MCF 10A (cell line): Measurements from ENCODE around the gene NR1H2. TPM values are rescaled to one million over a fixed set of nuclear protein-coding genes. Genes with fewer than 3 reads are reported as not detected.
A peak's percentile ranks its signal among the peaks of the same experiment; 100 is the strongest.

Source experiments
- BruUV-seq: library from RNA; stranded (reverse); fragments of 400-500 nt; replicated peaks from 2 replicates; lab custom pipeline; 2021; lab: Mats Ljungman, UMichigan
- CTCF ChIA-PET: fragments of 300-600 bp; sonication (Branson Sonifier 250); formaldehyde crosslinking; extraction: SDS; loops from one replicate; lab custom pipeline; 2021; ENCODE audit warnings: antibody characterized with exemption, inconsistent platforms; lab: Yijun Ruan, JAX
- POLR2A ChIA-PET: fragments of 300-600, 350-650 bp; sonication (Branson Sonifier 250); formaldehyde crosslinking; extraction: SDS; loops from one replicate; lab custom pipeline; 2020; ENCODE audit warnings: antibody characterized with exemption, inconsistent platforms; lab: Yijun Ruan, JAX
- DNase-seq: peaks from one replicate; pipeline ENCODE4 v3.0.0-alpha.2; 2018; ENCODE audit not compliant: unreplicated experiment
- H3K27ac Mint-ChIP-seq: one replicate; pipeline ENCODE4 v1.8.0; 2022; ENCODE audit warnings: mild to moderate bottlenecking, low read depth, mixed read lengths; ENCODE audit not compliant: unreplicated experiment
- H3K27me3 Mint-ChIP-seq: one replicate; pipeline ENCODE4 v1.8.0; 2022; ENCODE audit warnings: mixed read lengths; ENCODE audit not compliant: insufficient read depth, unreplicated experiment
- H3K36me3 Mint-ChIP-seq: one replicate; pipeline ENCODE4 v1.8.0; 2022; ENCODE audit warnings: mild to moderate bottlenecking, moderate library complexity, mixed read lengths; ENCODE audit not compliant: insufficient read depth, unreplicated experiment
- H3K4me1 Mint-ChIP-seq: one replicate; pipeline ENCODE4 v1.8.0; 2022; ENCODE audit warnings: mixed read lengths; ENCODE audit not compliant: insufficient read depth, unreplicated experiment
- H3K4me3 Mint-ChIP-seq: one replicate; pipeline ENCODE4 v1.8.0; 2022; ENCODE audit warnings: mild to moderate bottlenecking, moderate library complexity, mixed read lengths; ENCODE audit not compliant: unreplicated experiment
- H3K9me3 Mint-ChIP-seq: one replicate; pipeline ENCODE4 v1.8.0; 2022; ENCODE audit warnings: mixed read lengths; ENCODE audit not compliant: unreplicated experiment
- intact Hi-C: fragments of 100-400 bp; cut with micrococcal nuclease; formaldehyde crosslinking; loops from 2 replicates; pipeline ENCODE4 v1.14.1; 2022
- total RNA-seq: library from RNA; stranded (reverse); gene quantifications from 2 replicates; pipeline ENCODE4 v1.2.3, GENCODE V29; 2022
- TF ChIP-seq, protein P1 (sequence below): fragments of 200-600 bp; IDR thresholded peaks from one replicate; pipeline ENCODE4 v1.8.0; 2022; ENCODE audit warnings: antibody characterized with exemption, mild to moderate bottlenecking; ENCODE audit not compliant: unreplicated experiment

The NR1H2 gene
- total RNA-seq, 1 experiment from 2014 or later = 62.0 TPM

DNA sequence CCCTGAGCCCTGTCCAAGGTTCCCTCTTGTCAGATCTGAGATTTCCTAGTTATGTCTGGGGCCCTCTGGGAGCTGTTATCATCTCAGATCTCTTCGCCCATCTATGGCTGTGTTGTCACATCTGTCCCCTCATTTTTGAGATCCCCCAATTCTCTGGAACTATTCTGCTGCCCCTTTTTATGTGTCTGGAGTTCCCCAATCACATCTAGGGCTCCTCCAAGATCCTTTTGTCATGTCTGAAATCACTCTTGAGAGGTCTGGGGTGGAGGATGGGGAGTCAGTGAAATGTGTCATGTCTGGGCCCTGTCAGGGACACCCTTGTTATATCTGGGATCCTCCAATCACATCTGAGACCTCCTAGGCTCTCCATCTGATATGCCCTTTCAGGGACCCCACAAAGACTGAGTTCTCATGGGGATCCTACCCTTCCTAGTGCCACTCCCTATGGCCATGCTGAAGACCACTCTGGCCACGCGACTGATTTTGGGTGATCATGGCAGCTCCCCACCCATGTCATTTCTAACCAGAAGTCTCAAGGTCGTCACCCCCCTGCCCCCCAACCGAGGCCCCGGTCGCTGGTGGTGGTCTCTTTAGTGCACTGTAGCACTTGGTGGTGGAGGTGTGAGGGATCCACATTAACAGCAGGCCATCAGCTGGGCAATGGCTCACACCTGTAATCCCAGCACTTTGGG lies 52.7 kb downstream of the NR1H2 start:
- Mint-ChIP-seq H3K9me3 (no peaks in the 10 kb centered on the region), H3K27me3 (no peaks in the 10 kb centered on the region), H3K4me1 (peaks cover 11% of the 10 kb centered on the region), H3K36me3 (no peaks in the 10 kb centered on the region), H3K27ac (no peak overlapping the region), H3K4me3 (no peak overlapping the region)
- POLR2A ChIA-PET = no interaction called here
- TF ChIP-seq, protein P1, sequence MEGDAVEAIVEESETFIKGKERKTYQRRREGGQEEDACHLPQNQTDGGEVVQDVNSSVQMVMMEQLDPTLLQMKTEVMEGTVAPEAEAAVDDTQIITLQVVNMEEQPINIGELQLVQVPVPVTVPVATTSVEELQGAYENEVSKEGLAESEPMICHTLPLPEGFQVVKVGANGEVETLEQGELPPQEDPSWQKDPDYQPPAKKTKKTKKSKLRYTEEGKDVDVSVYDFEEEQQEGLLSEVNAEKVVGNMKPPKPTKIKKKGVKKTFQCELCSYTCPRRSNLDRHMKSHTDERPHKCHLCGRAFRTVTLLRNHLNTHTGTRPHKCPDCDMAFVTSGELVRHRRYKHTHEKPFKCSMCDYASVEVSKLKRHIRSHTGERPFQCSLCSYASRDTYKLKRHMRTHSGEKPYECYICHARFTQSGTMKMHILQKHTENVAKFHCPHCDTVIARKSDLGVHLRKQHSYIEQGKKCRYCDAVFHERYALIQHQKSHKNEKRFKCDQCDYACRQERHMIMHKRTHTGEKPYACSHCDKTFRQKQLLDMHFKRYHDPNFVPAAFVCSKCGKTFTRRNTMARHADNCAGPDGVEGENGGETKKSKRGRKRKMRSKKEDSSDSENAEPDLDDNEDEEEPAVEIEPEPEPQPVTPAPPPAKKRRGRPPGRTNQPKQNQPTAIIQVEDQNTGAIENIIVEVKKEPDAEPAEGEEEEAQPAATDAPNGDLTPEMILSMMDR = no peak
- BruUV-seq = no TSS peak
- no peak for DNase-seq
- intact Hi-C loops = no loop called here
- CTCF ChIA-PET = interaction anchor here (0.6 to 1.0 kb wide), 2 partner anchors 15 to 59 kb away, joined by 3 read pairs; no protein-coding TSS in a partner anchor

DNA sequence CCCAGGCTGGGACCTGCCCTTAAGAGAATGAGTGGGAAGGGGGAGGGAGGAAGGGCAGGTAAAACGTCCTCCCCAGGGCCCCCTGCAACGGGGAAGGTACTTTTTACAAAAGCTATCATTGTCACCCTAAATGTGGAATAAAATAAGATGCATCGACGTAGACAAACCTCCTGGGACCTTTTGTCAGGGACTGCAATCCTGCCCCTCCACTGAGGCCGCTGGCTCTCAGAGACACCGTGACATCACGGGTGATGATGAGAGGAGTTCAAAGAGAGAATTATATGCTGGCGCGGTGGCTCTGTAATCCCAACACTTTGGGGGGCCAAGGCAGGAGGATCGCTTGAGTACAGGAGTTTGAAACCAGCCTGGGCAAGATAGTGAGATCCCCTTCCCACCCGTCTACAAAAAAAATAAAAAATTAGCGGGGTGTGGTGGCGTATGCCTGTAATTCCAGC lies 54.7 kb downstream of the NR1H2 start:
- H3K4me3 Mint-ChIP-seq = peak overlapping the region; percentile 75
- no peaks in the 10 kb centered on the region for H3K36me3 Mint-ChIP-seq
- H3K4me1 Mint-ChIP-seq = peaks cover 11% of the 10 kb centered on the region
- no TSS peak for BruUV-seq
- no peak for DNase-seq
- H3K27me3 Mint-ChIP-seq = peaks cover 3% of the 10 kb centered on the region
- ChIA-PET POLR2A (interaction anchor here (0.6 to 0.9 kb wide), 3 partner anchors 22 to 45 kb away, joined by 3 to 4 read pairs (median 3); no protein-coding TSS in a partner anchor), CTCF (interaction anchor here (1.4 kb wide), 1 partner anchor 29 kb away, joined by 4 read pairs; no protein-coding TSS in a partner anchor)
- no peaks in the 10 kb centered on the region for H3K9me3 Mint-ChIP-seq
- no peak overlapping the region for H3K27ac Mint-ChIP-seq
- intact Hi-C loops = no loop called here
- TF ChIP-seq, protein P1 = no peak

DNA sequence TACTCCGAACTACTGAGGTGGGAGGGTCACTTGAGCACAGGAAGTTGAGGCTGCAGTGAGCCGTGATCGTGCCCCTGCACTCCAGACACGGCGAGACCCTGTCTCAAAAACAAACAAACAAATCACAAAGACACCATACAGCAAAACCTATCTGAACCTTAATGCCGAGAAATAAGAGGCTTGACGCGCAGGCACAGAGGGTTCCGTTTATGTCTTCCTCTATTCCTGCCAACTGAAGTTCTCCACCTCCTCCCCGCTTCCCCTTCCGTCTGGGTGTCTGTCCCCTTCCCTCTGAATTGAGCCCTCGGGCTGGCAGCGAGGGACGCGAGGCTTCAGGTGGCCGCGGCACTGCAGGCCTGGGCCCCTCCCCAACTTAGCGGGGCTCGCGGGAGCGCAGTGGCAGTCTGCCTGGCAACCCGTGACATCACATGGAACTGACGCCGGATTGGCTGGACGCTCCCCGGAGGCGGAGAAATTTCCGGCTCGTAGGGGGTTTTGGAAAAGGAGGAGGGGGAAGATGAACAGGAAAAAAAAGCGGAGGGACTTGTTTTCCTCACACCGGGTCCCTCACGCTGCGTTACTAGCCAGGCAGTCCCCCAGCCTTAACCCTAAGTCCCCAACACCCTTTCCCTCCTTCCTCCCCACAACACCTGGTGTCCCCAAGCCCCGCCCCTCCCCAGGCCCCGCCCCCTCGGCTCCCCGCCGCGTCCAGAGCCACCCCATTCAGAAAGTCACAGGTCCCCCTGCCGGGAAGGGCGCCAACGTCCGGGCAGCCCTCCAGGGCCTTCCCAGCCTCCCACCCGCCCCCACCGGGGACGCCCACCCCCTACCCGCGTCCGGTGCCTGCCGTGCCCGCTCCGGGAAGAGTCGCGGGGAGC lies 55.3 kb downstream of the NR1H2 start:
- Mint-ChIP-seq H3K4me3 (peak overlapping the region; percentile 75), H3K27me3 (peaks cover 9% of the 10 kb centered on the region), H3K36me3 (no peaks in the 10 kb centered on the region), H3K9me3 (no peaks in the 10 kb centered on the region), H3K4me1 (peaks cover 11% of the 10 kb centered on the region), H3K27ac (no peak overlapping the region)
- CTCF ChIA-PET = interaction anchor here (0.6 kb wide), 1 partner anchor 89 kb away, joined by 3 read pairs; no protein-coding TSS in a partner anchor
- intact Hi-C loops = no loop called here
- TF ChIP-seq, protein P1 = no peak
- DNase-seq = peak; percentile 69
- BruUV-seq = no TSS peak
- POLR2A ChIA-PET = interaction anchor here (0.6 to 0.9 kb wide), 3 partner anchors 22 to 46 kb away, joined by 3 to 4 read pairs (median 3); no protein-coding TSS in a partner anchor
